Nephron (organoid): ENCODE data around the gene TM4SF20.
"Not testable (repeated sequence)": the region's sequence is repeated elsewhere in the genome, so short reads cannot be mapped to it uniquely, and the experiment has no call there.

Experiments used
- H3K27ac Mint-ChIP-seq, 3 experiments: 2 replicates each; pipeline ENCODE4 v1.8.0; 2020; ENCODE audit warnings: mixed read lengths in 3 of 3, mild to moderate bottlenecking in 2 of 3, moderate library complexity in 1 of 3
- H3K27me3 Mint-ChIP-seq: 2 replicates; pipeline ENCODE4 v1.8.0; 2021; ENCODE audit warnings: low read depth, mild to moderate bottlenecking, moderate library complexity, mixed read lengths
- H3K36me3 Mint-ChIP-seq: 2 replicates; pipeline ENCODE4 v1.8.0; 2020; ENCODE audit warnings: low read depth, mixed read lengths
- H3K4me1 Mint-ChIP-seq: 2 replicates; pipeline ENCODE4 v1.8.0; 2020; ENCODE audit warnings: mixed read lengths
- H3K4me3 Mint-ChIP-seq, 3 experiments: 2 replicates each; pipeline ENCODE4 v1.8.0; 2020; ENCODE audit warnings: mild to moderate bottlenecking in 3 of 3, mixed read lengths in 3 of 3, moderate library complexity in 2 of 3
- H3K9me3 Mint-ChIP-seq: 2 replicates; pipeline ENCODE4 v1.8.0; 2020; ENCODE audit warnings: mixed read lengths
- CTCF ChIP-seq, 3 experiments: fragments of 200-600 bp; sonication (generic); IDR thresholded peaks; one replicate each; pipeline ENCODE4 v1.5.0; 2021; ENCODE audit warnings: antibody characterized with exemption in 3 of 3; ENCODE audit not compliant: unreplicated experiment in 3 of 3

Gene TM4SF20

GRCh38 chr2:227366769-227367426 is 12.2 kb downstream of the TM4SF20 start:
- no peak for TF ChIP-seq CTCF (IDR thresholded peaks at IDR 0.05; ENCODE audit: unreplicated experiment in 3 of 3)
- no peaks in the 10 kb centered on the region for H3K9me3 Mint-ChIP-seq
- no peak overlapping the region for H3K4me3 Mint-ChIP-seq
- peaks cover 31% of the 10 kb centered on the region for H3K4me1 Mint-ChIP-seq
- H3K27ac Mint-ChIP-seq, result peak overlapping the region in 1 of 3 experiments; percentile 26
- H3K27me3 Mint-ChIP-seq, result no peaks in the 10 kb centered on the region
- H3K36me3 Mint-ChIP-seq, result no peaks in the 10 kb centered on the region

GRCh38 chr2:227365833-227366232 is 13.3 kb downstream of the TM4SF20 start:
- H3K4me3 Mint-ChIP-seq, result no peak overlapping the region
- H3K9me3 Mint-ChIP-seq, result no peaks in the 10 kb centered on the region
- no peak for TF ChIP-seq CTCF (IDR thresholded peaks at IDR 0.05; ENCODE audit: unreplicated experiment in 3 of 3)
- H3K36me3 Mint-ChIP-seq, result peaks cover 4% of the 10 kb centered on the region
- no peaks in the 10 kb centered on the region for H3K27me3 Mint-ChIP-seq
- peaks cover 20% of the 10 kb centered on the region for H3K4me1 Mint-ChIP-seq
- no peak overlapping the region for H3K27ac Mint-ChIP-seq

- H3K9me3 Mint-ChIP-seq, H3K4me3 Mint-ChIP-seq, H3K27me3 Mint-ChIP-seq, H3K27ac Mint-ChIP-seq: not testable (repeated sequence)
- Mint-ChIP-seq H3K36me3 (peaks cover 12% of the 10 kb centered on the region), H3K4me1 (peaks cover 18% of the 10 kb centered on the region)
Observed at GRCh38 chr2:227364585-227365263, 14.4 kb downstream of the TM4SF20 start.

- H3K27ac Mint-ChIP-seq, result no peak overlapping the region
Observed at GRCh38 chr2:227363756-227364155, 15.3 kb downstream of the TM4SF20 start.

GRCh38 chr2:227360351-227360750 is 18.8 kb downstream of the TM4SF20 start:
- no peak overlapping the region for H3K27ac Mint-ChIP-seq
- H3K4me1 Mint-ChIP-seq, result no peaks in the 10 kb centered on the region

More at GRCh38 chr2:227363756-227364155, 15.3 kb downstream of the TM4SF20 start:
- Mint-ChIP-seq H3K27me3 (no peaks in the 10 kb centered on the region), H3K4me3 (no peak overlapping the region), H3K36me3 (peaks cover 22% of the 10 kb centered on the region), H3K9me3 (no peaks in the 10 kb centered on the region), H3K4me1 (peaks cover 15% of the 10 kb centered on the region)
- TF ChIP-seq CTCF (IDR thresholded peaks at IDR 0.05; ENCODE audit: unreplicated experiment in 3 of 3), result no peak

GRCh38 chr2:227351639-227352038 is 27.5 kb downstream of the TM4SF20 start:
- Mint-ChIP-seq H3K4me3 (no peak overlapping the region), H3K9me3 (no peaks in the 10 kb centered on the region), H3K27me3 (no peaks in the 10 kb centered on the region), H3K36me3 (peaks cover 41% of the 10 kb centered on the region), H3K4me1 (no peaks in the 10 kb centered on the region), H3K27ac (no peak overlapping the region)
- no peak for TF ChIP-seq CTCF (IDR thresholded peaks at IDR 0.05; ENCODE audit: unreplicated experiment in 3 of 3)

More at GRCh38 chr2:227360351-227360750, 18.8 kb downstream of the TM4SF20 start:
- TF ChIP-seq CTCF (IDR thresholded peaks at IDR 0.05; ENCODE audit: unreplicated experiment in 3 of 3), result no peak
- no peaks in the 10 kb centered on the region for H3K9me3 Mint-ChIP-seq
- H3K4me3 Mint-ChIP-seq, result no peak overlapping the region
- no peaks in the 10 kb centered on the region for H3K27me3 Mint-ChIP-seq
- H3K36me3 Mint-ChIP-seq, result peaks cover 45% of the 10 kb centered on the region
